Stimulated activated CD4-positive, alpha-beta T cell treated with anti-CD3 and anti-CD28 coated beads, Interleukin-1b, Interleukin-23, amount 100 ng/mL, for 48 hours (primary cell): ENCODE data around the gene DCUN1D3.
A peak's percentile ranks its signal among the peaks of the same experiment; 100 is the strongest.

Experiments used
- DNase-seq: peaks from one replicate; pipeline ENCODE4 v3.0.0-alpha.2; 2020

Gene DCUN1D3

GRCh38 chr16:20818929-20819585 lies 81.1 kb downstream of the DCUN1D3 start:
- DNase-seq = no peak

- no peak for DNase-seq
Measured at GRCh38 chr16:20814784-20815183, 85.4 kb downstream of the DCUN1D3 start.

DNA sequence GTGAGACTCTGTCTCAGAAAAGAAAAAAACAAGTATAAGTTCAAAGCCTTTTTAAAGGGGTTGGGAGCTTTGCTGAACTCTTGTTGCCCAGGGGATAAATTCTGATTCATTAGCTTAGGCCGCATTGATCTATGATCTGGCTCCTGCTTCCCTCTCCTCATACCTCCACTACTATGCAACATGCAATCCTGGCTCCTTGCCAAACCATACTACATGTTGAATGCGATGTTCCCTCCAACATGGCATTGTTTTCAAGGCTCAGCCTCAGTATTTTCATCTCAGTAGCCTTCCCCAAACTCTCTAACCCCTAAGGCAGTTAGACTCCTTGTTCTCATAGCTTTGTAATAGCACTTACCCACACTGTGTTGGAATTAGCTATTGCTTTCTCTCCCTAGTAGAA lies 87.6 kb downstream of the DCUN1D3 start:
- DNase-seq = no peak

- no peak for DNase-seq
Measured at GRCh38 chr16:20811889-20812439, 88.2 kb downstream of the DCUN1D3 start.

- no peak for DNase-seq
Measured at GRCh38 chr16:20807862-20808261, 92.3 kb downstream of the DCUN1D3 start.

DNA sequence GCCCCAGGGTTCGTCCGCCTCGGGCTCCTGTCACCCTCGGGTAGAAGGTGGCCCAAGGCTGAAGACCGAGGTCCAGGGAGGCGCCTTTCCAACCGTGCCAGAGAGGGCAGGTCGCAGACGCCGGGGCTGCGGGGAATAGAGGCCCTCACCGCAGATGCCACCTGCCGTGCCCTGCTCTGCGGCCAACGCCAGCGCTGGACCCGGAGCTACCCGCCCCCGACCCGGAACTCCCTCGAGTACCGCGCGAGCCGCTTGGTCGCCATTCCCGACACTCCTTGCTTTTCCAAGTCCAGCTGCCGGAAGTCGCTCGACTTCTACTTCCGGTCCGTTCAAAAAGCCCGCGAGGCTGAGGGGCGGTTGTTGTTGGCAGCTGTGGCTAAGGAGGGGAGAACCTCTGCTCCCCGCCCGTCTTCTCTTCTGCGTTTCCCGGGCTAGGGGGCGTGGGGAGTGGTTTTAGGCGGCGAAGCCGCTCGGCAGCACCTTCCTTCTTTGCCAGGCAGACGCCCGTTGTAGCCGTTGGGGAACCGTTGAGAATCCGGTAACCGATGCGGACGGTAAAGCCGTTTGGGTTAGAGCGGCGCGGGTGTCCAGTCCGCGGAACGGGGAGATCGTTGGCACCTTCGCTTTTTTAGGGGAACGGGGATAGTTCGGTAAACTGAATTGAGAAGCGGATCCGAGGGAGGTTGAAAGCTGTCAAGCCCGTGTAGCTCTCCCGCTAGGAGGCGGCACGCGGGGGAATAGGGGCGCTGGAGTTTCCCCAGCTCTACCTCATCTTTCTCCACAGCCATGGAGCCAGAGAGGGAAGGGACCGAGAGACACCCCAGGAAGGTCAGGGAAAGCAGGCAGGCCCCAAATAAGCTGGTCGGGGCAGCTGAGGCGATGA lies 93.7 kb downstream of the DCUN1D3 start, which contains the start of the genes ERI2 and REXO5:
TSS of gene ERI2 (minus strand) at position 305 of the 883 bp plus-strand sequence. CDS start at position 263, 42 bp downstream.
TSS of gene REXO5 (plus strand) at position 360 of the 883 bp plus-strand sequence. CDS start at position 787, 427 bp downstream.
- DNase-seq = peak; percentile 78

GRCh38 chr16:20805684-20806167 lies 94.4 kb downstream of the DCUN1D3 start:
- DNase-seq = peak; percentile 2
